Neuronal stem cell (in vitro differentiated cells): ENCODE measurements around the gene L3MBTL4.
A peak's percentile ranks its signal among the peaks of the same experiment; 100 is the strongest.
"Not testable (repeated sequence)": the region's sequence is repeated elsewhere in the genome, so short reads cannot be mapped to it uniquely, and the experiment has no call there.

Source experiments
- DNase-seq: peaks from one replicate; pipeline ENCODE4 v3.0.0-alpha.2; 2013; ENCODE audit warnings: low spot score
- H2AFZ ChIP-seq: one replicate; pipeline ENCODE4 v1.6.1; 2013; ENCODE audit warnings: mild to moderate bottlenecking, low read length, inconsistent platforms
- H2AK5ac ChIP-seq: 2 replicates; pipeline ENCODE4 v1.6.1; 2013; ENCODE audit warnings: low read depth, mild to moderate bottlenecking, inconsistent platforms, low read length, moderate library complexity, mixed read lengths
- H2BK120ac ChIP-seq: 2 replicates; pipeline ENCODE4 v1.6.1; 2013; ENCODE audit warnings: low read depth, mild to moderate bottlenecking, inconsistent platforms, low read length, moderate library complexity, mixed read lengths
- H2BK12ac ChIP-seq: one replicate; pipeline ENCODE4 v1.6.1; 2013; ENCODE audit warnings: low read length, inconsistent platforms
- H2BK15ac ChIP-seq: 2 replicates; pipeline ENCODE4 v1.6.1; 2013; ENCODE audit warnings: mild to moderate bottlenecking, low read length, inconsistent platforms, mixed read lengths
- H2BK5ac ChIP-seq: one replicate; pipeline ENCODE4 v1.6.1; 2013; ENCODE audit warnings: inconsistent platforms, mild to moderate bottlenecking, low read length, moderate library complexity
- H3K14ac ChIP-seq: one replicate; pipeline ENCODE4 v1.6.1; 2013; ENCODE audit warnings: low read length, inconsistent platforms
- H3K18ac ChIP-seq: 2 replicates; pipeline ENCODE4 v1.6.1; 2013; ENCODE audit warnings: low read length, inconsistent platforms
- H3K23ac ChIP-seq: 2 replicates; pipeline ENCODE4 v1.6.1; 2013; ENCODE audit warnings: low read depth, mild to moderate bottlenecking, mixed read lengths, low read length, inconsistent platforms; ENCODE audit not compliant: poor library complexity
- H3K27ac ChIP-seq: replicated peaks from 3 replicates; pipeline ENCODE4 v1.5.1; 2013; ENCODE audit warnings: low read length, inconsistent platforms
- H3K27me3 ChIP-seq, 3 experiments: 2 replicates each; pipeline ENCODE4 v1.6.1; 2013; ENCODE audit warnings: low read length in 3 of 3, mild to moderate bottlenecking in 2 of 3, inconsistent platforms in 1 of 3, low read depth in 1 of 3, mixed read lengths in 1 of 3, moderate library complexity in 1 of 3; ENCODE audit not compliant: control insufficient read depth in 3 of 3, insufficient read depth in 3 of 3
- H3K36me3 ChIP-seq, 2 donors: replicated peaks in 1 of 2; 2 replicates each; pipeline ENCODE4 v1.6.1; 2013; ENCODE audit warnings: low read length in 2 of 2; ENCODE audit not compliant: control insufficient read depth in 2 of 2, insufficient read depth in 2 of 2
- H3K4ac ChIP-seq: 2 replicates; pipeline ENCODE4 v1.6.1; 2013; ENCODE audit warnings: inconsistent platforms, mild to moderate bottlenecking, low read length, moderate library complexity
- H3K4me1 ChIP-seq, 2 donors: 1 replicate in 1 of 2; 2 replicates in 1 of 2; pipeline ENCODE4 v1.6.1; 2013; ENCODE audit warnings: low read length in 2 of 2, low read depth in 1 of 2; ENCODE audit not compliant: control insufficient read depth in 2 of 2, insufficient read depth in 1 of 2
- H3K4me2 ChIP-seq: one replicate; pipeline ENCODE4 v1.6.1; 2013; ENCODE audit warnings: mild to moderate bottlenecking, low read length, inconsistent platforms; ENCODE audit not compliant: insufficient read depth, poor library complexity, severe bottlenecking
- H3K4me3 ChIP-seq, 2 donors: 2 replicates each; pipeline ENCODE4 v1.5.1; 2013; ENCODE audit warnings: low read length in 2 of 2, mild to moderate bottlenecking in 2 of 2, inconsistent platforms in 1 of 2, moderate library complexity in 1 of 2
- H3K79me1 ChIP-seq: one replicate; pipeline ENCODE4 v1.6.1; 2013; ENCODE audit warnings: low read depth, mild to moderate bottlenecking, inconsistent platforms, low read length, moderate library complexity
- H3K9ac ChIP-seq: one replicate; pipeline ENCODE4 v1.6.1; 2013; ENCODE audit warnings: mild to moderate bottlenecking, low read depth, low read length, inconsistent platforms; ENCODE audit not compliant: poor library complexity
- H3K9me3 ChIP-seq, 2 donors: replicated peaks in 1 of 2; 2 replicates each; pipeline versions ENCODE3 to v1.6.1; 2013; ENCODE audit warnings: low read length in 2 of 2, mild to moderate bottlenecking in 2 of 2, inconsistent platforms in 1 of 2, low read depth in 1 of 2, mixed read lengths in 1 of 2, moderate library complexity in 1 of 2; ENCODE audit not compliant: control insufficient read depth in 2 of 2, insufficient read depth in 1 of 2
- H4K8ac ChIP-seq: one replicate; pipeline ENCODE4 v1.6.1; 2013; ENCODE audit warnings: low read depth, mild to moderate bottlenecking, inconsistent platforms, low read length, moderate library complexity
- H4K91ac ChIP-seq: one replicate; pipeline ENCODE4 v1.6.1; 2013; ENCODE audit warnings: low read length, low read depth, mild to moderate bottlenecking, inconsistent platforms; ENCODE audit not compliant: poor library complexity
- WGBS, 2 donors: extraction: QIAGEN DNeasy Blood & Tissue Kit; methylation state at CpG; one replicate each; pipeline ENCODE4 v1.1.7; 2013; ENCODE audit warnings: missing lambda C conversion rate in 2 of 2, mixed read lengths in 1 of 2; ENCODE audit not compliant: insufficient read length in 2 of 2, insufficient replicate concordance in 1 of 2; ENCODE audit errors: extremely low coverage in 2 of 2; 5-methylcytosine and 5-hydroxymethylcytosine counted together

The L3MBTL4 gene

GRCh38 chr18:6273423-6273822 is 141.3 kb downstream of the L3MBTL4 start:
- no CpG with 5 or more reads among the region's 6 CpGs for whole genome bisulfite sequencing, 2 donors

GRCh38 chr18:6272144-6272543 is 142.6 kb downstream of the L3MBTL4 start:
- H3K79me1 ChIP-seq: not testable (repeated sequence)

More at GRCh38 chr18:6273423-6273822, 141.3 kb downstream of the L3MBTL4 start:
- no peak overlapping the region for H2AK5ac ChIP-seq
- no peak overlapping the region for H3K18ac ChIP-seq
- no peak overlapping the region for H3K4me3 ChIP-seq
- no peak overlapping the region for H3K14ac ChIP-seq
- H3K4me1 ChIP-seq: peaks cover 0 to 5% of the 10 kb centered on the region in 2 donors
- no peak overlapping the region for H3K4me2 ChIP-seq
- no peak for DNase-seq
- H3K23ac ChIP-seq: no peak overlapping the region
- no peaks in the 10 kb centered on the region for H3K9me3 ChIP-seq
- no peak overlapping the region for H2BK12ac ChIP-seq
- no peak overlapping the region for H2BK15ac ChIP-seq
- no peak overlapping the region for H4K91ac ChIP-seq
- no peak overlapping the region for H3K4ac ChIP-seq
- no peak overlapping the region for H2BK5ac ChIP-seq
- no peak overlapping the region for H2BK120ac ChIP-seq
- H3K79me1 ChIP-seq: no peaks in the 10 kb centered on the region
- H3K9ac ChIP-seq: no peak overlapping the region
- H3K27ac ChIP-seq: no peak overlapping the region
- H3K36me3 ChIP-seq: no peaks in the 10 kb centered on the region
- H3K27me3 ChIP-seq: peaks cover 0 to 5% (median 4%) of the 10 kb centered on the region in 3 experiments
- no peak overlapping the region for H4K8ac ChIP-seq
- no peak overlapping the region for H2AFZ ChIP-seq

GRCh38 chr18:6271585-6271984 is 143.1 kb downstream of the L3MBTL4 start:
- H3K14ac ChIP-seq: no peak overlapping the region
- no peak for DNase-seq
- no peak overlapping the region for H3K23ac ChIP-seq
- no peaks in the 10 kb centered on the region for H3K79me1 ChIP-seq
- H2AK5ac ChIP-seq: no peak overlapping the region
- no peak overlapping the region for H4K91ac ChIP-seq
- H3K4ac ChIP-seq: no peak overlapping the region
- WGBS, 2 donors: no CpG with 5 or more reads among the region's 18 CpGs
- H2BK15ac ChIP-seq: no peak overlapping the region
- peaks cover 0 to 5% of the 10 kb centered on the region in 2 donors for H3K4me1 ChIP-seq
- H3K27ac ChIP-seq: no peak overlapping the region
- peak overlapping the region; percentile 4 for H3K4me2 ChIP-seq
- peaks cover 0 to 5% (median 4%) of the 10 kb centered on the region in 3 experiments for H3K27me3 ChIP-seq
- H3K9ac ChIP-seq: no peak overlapping the region
- no peak overlapping the region for H4K8ac ChIP-seq
- H3K4me3 ChIP-seq: no peak overlapping the region
- no peaks in the 10 kb centered on the region for H3K9me3 ChIP-seq
- peak overlapping the region; percentile 27 for H3K18ac ChIP-seq
- no peak overlapping the region for H2BK120ac ChIP-seq
- no peak overlapping the region for H2AFZ ChIP-seq
- H2BK5ac ChIP-seq: no peak overlapping the region
- H2BK12ac ChIP-seq: no peak overlapping the region
- H3K36me3 ChIP-seq: no peaks in the 10 kb centered on the region

More at GRCh38 chr18:6272144-6272543, 142.6 kb downstream of the L3MBTL4 start:
- not testable (repeated sequence) for DNase-seq, H3K4ac ChIP-seq, H3K23ac ChIP-seq, H4K91ac ChIP-seq, H2BK15ac ChIP-seq, H3K27ac ChIP-seq, H2BK120ac ChIP-seq, H2AK5ac ChIP-seq, H3K4me2 ChIP-seq, H3K27me3 ChIP-seq, H3K36me3 ChIP-seq, H3K9me3 ChIP-seq, H3K9ac ChIP-seq, H2BK12ac ChIP-seq, H3K4me1 ChIP-seq, H3K14ac ChIP-seq, H2AFZ ChIP-seq, H3K18ac ChIP-seq, H4K8ac ChIP-seq, H3K4me3 ChIP-seq, H2BK5ac ChIP-seq
- no CpG with 5 or more reads among the region's 10 CpGs for WGBS, 2 donors

DNA sequence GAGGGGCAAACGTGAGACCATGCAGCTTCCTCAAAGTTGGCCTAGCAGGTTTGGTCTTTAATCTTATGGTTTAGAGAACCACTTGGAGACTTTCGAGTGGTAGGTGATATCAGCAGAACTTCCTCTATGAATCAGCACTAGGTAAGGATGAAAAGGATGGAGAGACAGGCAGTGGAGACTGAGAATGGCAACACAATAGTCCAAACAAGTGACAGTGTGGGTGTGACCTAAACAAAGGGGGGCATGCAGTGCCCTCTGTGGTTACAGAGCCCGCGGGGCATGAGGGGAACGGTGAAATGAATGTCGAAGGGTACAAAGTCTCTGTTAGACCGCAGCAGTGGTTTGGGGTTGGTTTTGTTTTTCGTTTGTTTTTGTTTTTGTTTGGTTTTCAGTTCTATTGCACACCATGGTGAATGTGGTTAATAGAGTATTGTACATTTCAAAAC is 143.9 kb downstream of the L3MBTL4 start:
- Histone ChIP-seq H3K36me3 (no peaks in the 10 kb centered on the region), H3K9me3 (no peaks in the 10 kb centered on the region), H2BK15ac (no peak overlapping the region), H4K91ac (no peak overlapping the region), H4K8ac (no peak overlapping the region), H3K18ac (no peak overlapping the region), H3K23ac (no peak overlapping the region), H3K4me3 (no peak overlapping the region), H3K4ac (no peak overlapping the region), H2BK12ac (no peak overlapping the region), H3K9ac (no peak overlapping the region), H3K79me1 (no peaks in the 10 kb centered on the region), H2BK5ac (no peak overlapping the region), H3K27me3 (peaks cover 0 to 5% (median 4%) of the 10 kb centered on the region in 3 experiments), H3K27ac (no peak overlapping the region), H2BK120ac (no peak overlapping the region), H3K4me1 (peaks cover 0 to 5% of the 10 kb centered on the region in 2 donors), H3K4me2 (no peak overlapping the region), H3K14ac (no peak overlapping the region), H2AFZ (no peak overlapping the region), H2AK5ac (no peak overlapping the region)
- no peak for DNase-seq
- WGBS, 2 donors: no CpG with 5 or more reads among the region's 8 CpGs
